ENCODE results near the gene TBX2.

The TBX2 gene

GRCh38 chr17:61406971-61407911 lies 7.6 kb downstream of the TBX2 start:
- Histone ChIP-seq H3K9ac (ENCODE audit: low read length) (no peak overlapping the region), H3K4me3 (ENCODE audit: low read depth, low read length, poor library complexity, severe bottlenecking) (no peak overlapping the region)

GRCh38 chr17:61408151-61409041 lies 8.8 kb downstream of the TBX2 start:
- H4K20me1 ChIP-seq (ENCODE audit: insufficient read depth, low read length) = no peaks in the 10 kb centered on the region
- H2AFZ ChIP-seq (ENCODE audit: low read length) = no peak overlapping the region
- no peak for TF ChIP-seq CTCF (IDR thresholded peaks at IDR 0.05; ENCODE audit: low read length)
- no peak for TF ChIP-seq EZH2 (IDR thresholded peaks at IDR 0.05; ENCODE audit: borderline replicate concordance, low read length)

More at GRCh38 chr17:61406971-61407911, 7.6 kb downstream of the TBX2 start:
- Histone ChIP-seq H4K20me1 (ENCODE audit: insufficient read depth, low read length) (no peaks in the 10 kb centered on the region), H3K4me1 (ENCODE audit: insufficient read depth, low read length, severe bottlenecking) (peaks cover 38% of the 10 kb centered on the region), H3K27ac (ENCODE audit: low read depth, low read length, poor library complexity, severe bottlenecking) (no peak overlapping the region), H3K4me2 (ENCODE audit: low read length) (no peak overlapping the region), H3K9me3 (ENCODE audit: low read length) (no peaks in the 10 kb centered on the region), H3K36me3 (ENCODE audit: insufficient read depth, low read length) (no peaks in the 10 kb centered on the region), H2AFZ (ENCODE audit: low read length) (no peak overlapping the region), H3K79me2 (ENCODE audit: insufficient read depth, low read length) (no peaks in the 10 kb centered on the region), H3K9me2 (ENCODE audit: low read depth, low read length) (no peaks in the 10 kb centered on the region), H3F3A (ENCODE audit: insufficient read depth, low read length) (no peaks in the 10 kb centered on the region), H3K27me3 (ENCODE audit: insufficient read depth, low read length) (peaks cover 10% of the 10 kb centered on the region; the same call in 1 of the 2 replicates)
- no peak for TF ChIP-seq EZH2 (IDR thresholded peaks at IDR 0.05; ENCODE audit: borderline replicate concordance, low read length)
- TF ChIP-seq CTCF (IDR thresholded peaks at IDR 0.05; ENCODE audit: low read length) = no peak

GRCh38 chr17:61409301-61410112 lies 9.9 kb downstream of the TBX2 start:
- Histone ChIP-seq H3K9me3 (ENCODE audit: low read length) (no peaks in the 10 kb centered on the region), H3K9ac (ENCODE audit: low read length) (peak overlapping the region; percentile 48), H3K27me3 (ENCODE audit: insufficient read depth, low read length) (peaks cover 2% of the 10 kb centered on the region; the same call in 1 of the 2 replicates), H3K27ac (ENCODE audit: low read depth, low read length, poor library complexity, severe bottlenecking) (no peak overlapping the region), H3K4me1 (ENCODE audit: insufficient read depth, low read length, severe bottlenecking) (peaks cover 35% of the 10 kb centered on the region), H3K4me2 (ENCODE audit: low read length) (peak overlapping the region; percentile 98), H3K9me2 (ENCODE audit: low read depth, low read length) (no peaks in the 10 kb centered on the region), H3K79me2 (ENCODE audit: insufficient read depth, low read length) (no peaks in the 10 kb centered on the region), H3K4me3 (ENCODE audit: low read depth, low read length, poor library complexity, severe bottlenecking) (peak overlapping the region; percentile 59), H2AFZ (ENCODE audit: low read length) (no peak overlapping the region), H3K36me3 (ENCODE audit: insufficient read depth, low read length) (no peaks in the 10 kb centered on the region), H3F3A (ENCODE audit: insufficient read depth, low read length) (no peaks in the 10 kb centered on the region), H4K20me1 (ENCODE audit: insufficient read depth, low read length) (no peaks in the 10 kb centered on the region)
- no peak for TF ChIP-seq EZH2 (IDR thresholded peaks at IDR 0.05; ENCODE audit: borderline replicate concordance, low read length)
- TF ChIP-seq CTCF (IDR thresholded peaks at IDR 0.05; ENCODE audit: low read length) = no peak

More at GRCh38 chr17:61408151-61409041, 8.8 kb downstream of the TBX2 start:
- Histone ChIP-seq H3F3A (ENCODE audit: insufficient read depth, low read length) (no peaks in the 10 kb centered on the region), H3K36me3 (ENCODE audit: insufficient read depth, low read length) (no peaks in the 10 kb centered on the region), H3K9me2 (ENCODE audit: low read depth, low read length) (no peaks in the 10 kb centered on the region), H3K4me2 (ENCODE audit: low read length) (peak overlapping the region; percentile 98; the same call in 1 of the 2 replicates), H3K27me3 (ENCODE audit: insufficient read depth, low read length) (peaks cover 10% of the 10 kb centered on the region; the same call in 1 of the 2 replicates), H3K9me3 (ENCODE audit: low read length) (no peaks in the 10 kb centered on the region), H3K9ac (ENCODE audit: low read length) (no peak overlapping the region), H3K4me1 (ENCODE audit: insufficient read depth, low read length, severe bottlenecking) (peaks cover 35% of the 10 kb centered on the region), H3K4me3 (ENCODE audit: low read depth, low read length, poor library complexity, severe bottlenecking) (peak overlapping the region; percentile 59), H3K27ac (ENCODE audit: low read depth, low read length, poor library complexity, severe bottlenecking) (no peak overlapping the region), H3K79me2 (ENCODE audit: insufficient read depth, low read length) (no peaks in the 10 kb centered on the region)

Data from OCI-LY1 (cell line).